Parathyroid adenoma (tissue), 2 donors: Measurements from ENCODE around the gene STK10.

Experiments
- H2AFZ ChIP-seq: fragments of 300-600 bp; sonication (generic); one replicate; pipeline ENCODE4 v1.7.0; 2017; ENCODE audit warnings: antibody characterized with exemption, mild to moderate bottlenecking
- H3K27ac ChIP-seq: fragments of 300-600 bp; sonication (generic); one replicate; pipeline ENCODE4 v1.7.0; 2017
- H3K27me3 ChIP-seq: fragments of 300-600 bp; sonication (generic); one replicate; pipeline ENCODE4 v1.7.0; 2017; ENCODE audit warnings: low read length; ENCODE audit not compliant: control insufficient read depth, insufficient read depth
- H3K36me3 ChIP-seq: fragments of 300-600 bp; sonication (generic); one replicate; pipeline ENCODE4 v1.7.0; 2017; ENCODE audit warnings: low read length; ENCODE audit not compliant: control insufficient read depth, insufficient read depth
- H3K4me1 ChIP-seq: fragments of 300-600 bp; sonication (generic); one replicate; pipeline ENCODE4 v1.7.0; 2017; ENCODE audit warnings: control low read depth
- H3K4me2 ChIP-seq: fragments of 300-600 bp; sonication (generic); one replicate; pipeline ENCODE4 v1.7.0; 2017; ENCODE audit warnings: low read length
- H3K4me3 ChIP-seq: fragments of 300-600 bp; sonication (generic); one replicate; pipeline ENCODE4 v1.7.0; 2017; ENCODE audit warnings: low read depth, low read length
- H3K79me2 ChIP-seq: fragments of 300-600 bp; sonication (generic); one replicate; pipeline ENCODE4 v1.7.0; 2017; ENCODE audit warnings: control low read depth
- H3K9ac ChIP-seq: fragments of 300-600 bp; sonication (generic); one replicate; pipeline ENCODE4 v1.7.0; 2017; ENCODE audit warnings: mild to moderate bottlenecking
- H3K9me3 ChIP-seq: fragments of 300-600 bp; sonication (generic); one replicate; pipeline ENCODE4 v1.7.0; 2017; ENCODE audit warnings: low read length; ENCODE audit not compliant: control insufficient read depth
- CTCF ChIP-seq: fragments of 300-600 bp; sonication (generic); IDR thresholded peaks from one replicate; pipeline ENCODE4 v1.7.0; 2017; ENCODE audit warnings: antibody characterized with exemption, mild to moderate bottlenecking
- donor health status: primary hyperparathyroidism.

STK10 gene

GRCh38 chr5:172178991-172179989 is 8.7 kb downstream of the STK10 start:
- Histone ChIP-seq H3K4me3 (no peak overlapping the region), H3K4me1 (peaks cover 8% of the 10 kb centered on the region), H3K27ac (peak overlapping the region; percentile 64)

GRCh38 chr5:172178301-172178987 is 9.6 kb downstream of the STK10 start:
- peaks cover 9% of the 10 kb centered on the region for H3K4me1 ChIP-seq
- no peak for TF ChIP-seq CTCF
- H3K4me2 ChIP-seq, result no peak overlapping the region
- H3K27ac ChIP-seq, result peak overlapping the region; percentile 64
- no peak overlapping the region for H2AFZ ChIP-seq
- H3K27me3 ChIP-seq, result no peaks in the 10 kb centered on the region
- no peaks in the 10 kb centered on the region for H3K79me2 ChIP-seq
- H3K9me3 ChIP-seq, result no peaks in the 10 kb centered on the region
- H3K36me3 ChIP-seq, result no peaks in the 10 kb centered on the region
- H3K9ac ChIP-seq, result no peak overlapping the region
- H3K4me3 ChIP-seq, result no peak overlapping the region

More at GRCh38 chr5:172178991-172179989, 8.7 kb downstream of the STK10 start:
- Histone ChIP-seq H3K4me2 (peak overlapping the region; percentile 6), H3K27me3 (no peaks in the 10 kb centered on the region), H3K36me3 (no peaks in the 10 kb centered on the region), H3K79me2 (no peaks in the 10 kb centered on the region), H2AFZ (no peak overlapping the region), H3K9ac (no peak overlapping the region), H3K9me3 (no peaks in the 10 kb centered on the region)
- TF ChIP-seq CTCF, result no peak

- Histone ChIP-seq H3K4me3 (no peak overlapping the region), H3K4me2 (no peak overlapping the region), H3K27me3 (no peaks in the 10 kb centered on the region), H3K9ac (no peak overlapping the region), H2AFZ (no peak overlapping the region), H3K27ac (no peak overlapping the region), H3K36me3 (no peaks in the 10 kb centered on the region), H3K9me3 (no peaks in the 10 kb centered on the region), H3K79me2 (no peaks in the 10 kb centered on the region), H3K4me1 (peaks cover 9% of the 10 kb centered on the region)
- TF ChIP-seq CTCF, result no peak
Observed at GRCh38 chr5:172177176-172177575, 10.8 kb downstream of the STK10 start.

GRCh38 chr5:172175263-172175719 is 12.7 kb downstream of the STK10 start:
- Histone ChIP-seq H2AFZ (no peak overlapping the region), H3K79me2 (no peaks in the 10 kb centered on the region), H3K27ac (no peak overlapping the region), H3K4me3 (no peak overlapping the region), H3K4me2 (no peak overlapping the region), H3K36me3 (no peaks in the 10 kb centered on the region), H3K9me3 (no peaks in the 10 kb centered on the region), H3K4me1 (peaks cover 9% of the 10 kb centered on the region), H3K27me3 (no peaks in the 10 kb centered on the region), H3K9ac (no peak overlapping the region)
- TF ChIP-seq CTCF, result no peak
